Measurements from ENCODE around the gene SLCO3A1.

The SLCO3A1 gene

GRCh38 chr15:92146511-92147150 is 293.1 kb downstream of the SLCO3A1 start:
- Histone ChIP-seq H3K9me3 (ENCODE audit: control insufficient read depth in 1 of 2, low read length in 2 of 2) (no peaks in the 10 kb centered on the region), H3K27ac (ENCODE audit: low read depth, low read length) (no peak overlapping the region), H3K36me3 (ENCODE audit: control insufficient read depth in 1 of 2, insufficient read depth in 2 of 2, low read length in 2 of 2) (no peaks in the 10 kb centered on the region), H3K4me1 (ENCODE audit: control insufficient read depth in 1 of 2, insufficient read depth in 2 of 2, low read length in 2 of 2) (no peaks in the 10 kb centered on the region), H3K9ac (ENCODE audit: low read depth in 1 of 2, low read length in 2 of 2) (no peak overlapping the region), H3K4me3 (ENCODE audit: low read depth in 1 of 2, low read length in 2 of 2) (no peak overlapping the region), H3K27me3 (ENCODE audit: control insufficient read depth in 1 of 2, insufficient read depth in 2 of 2, low read length in 2 of 2) (no peaks in the 10 kb centered on the region)

GRCh38 chr15:92149029-92149428 is 295.5 kb downstream of the SLCO3A1 start:
- H3K9ac ChIP-seq (ENCODE audit: low read depth in 1 of 2, low read length in 2 of 2) = no peak overlapping the region
- no peaks in the 10 kb centered on the region for H3K27me3 ChIP-seq (ENCODE audit: control insufficient read depth in 1 of 2, insufficient read depth in 2 of 2, low read length in 2 of 2)
- no peaks in the 10 kb centered on the region for H3K9me3 ChIP-seq (ENCODE audit: control insufficient read depth in 1 of 2, low read length in 2 of 2)
- H3K36me3 ChIP-seq (ENCODE audit: control insufficient read depth in 1 of 2, insufficient read depth in 2 of 2, low read length in 2 of 2) = no peaks in the 10 kb centered on the region
- no peak overlapping the region for H3K27ac ChIP-seq (ENCODE audit: low read depth, low read length)
- H3K4me3 ChIP-seq (ENCODE audit: low read depth in 1 of 2, low read length in 2 of 2) = no peak overlapping the region
- no peaks in the 10 kb centered on the region for H3K4me1 ChIP-seq (ENCODE audit: control insufficient read depth in 1 of 2, insufficient read depth in 2 of 2, low read length in 2 of 2)

GRCh38 chr15:92149465-92149864 is 296.0 kb downstream of the SLCO3A1 start:
- Histone ChIP-seq H3K9me3 (ENCODE audit: control insufficient read depth in 1 of 2, low read length in 2 of 2) (no peaks in the 10 kb centered on the region), H3K4me3 (ENCODE audit: low read depth in 1 of 2, low read length in 2 of 2) (no peak overlapping the region), H3K36me3 (ENCODE audit: control insufficient read depth in 1 of 2, insufficient read depth in 2 of 2, low read length in 2 of 2) (no peaks in the 10 kb centered on the region), H3K27ac (ENCODE audit: low read depth, low read length) (no peak overlapping the region), H3K4me1 (ENCODE audit: control insufficient read depth in 1 of 2, insufficient read depth in 2 of 2, low read length in 2 of 2) (no peaks in the 10 kb centered on the region), H3K27me3 (ENCODE audit: control insufficient read depth in 1 of 2, insufficient read depth in 2 of 2, low read length in 2 of 2) (no peaks in the 10 kb centered on the region), H3K9ac (ENCODE audit: low read depth in 1 of 2, low read length in 2 of 2) (no peak overlapping the region)

- Histone ChIP-seq H3K4me1 (ENCODE audit: control insufficient read depth in 1 of 2, insufficient read depth in 2 of 2, low read length in 2 of 2) (no peaks in the 10 kb centered on the region), H3K27ac (ENCODE audit: low read depth, low read length) (no peak overlapping the region), H3K4me3 (ENCODE audit: low read depth in 1 of 2, low read length in 2 of 2) (no peak overlapping the region), H3K36me3 (ENCODE audit: control insufficient read depth in 1 of 2, insufficient read depth in 2 of 2, low read length in 2 of 2) (peaks cover 0 to 2% of the 10 kb centered on the region in 2 donors), H3K9me3 (ENCODE audit: control insufficient read depth in 1 of 2, low read length in 2 of 2) (no peaks in the 10 kb centered on the region), H3K27me3 (ENCODE audit: control insufficient read depth in 1 of 2, insufficient read depth in 2 of 2, low read length in 2 of 2) (no peaks in the 10 kb centered on the region), H3K9ac (ENCODE audit: low read depth in 1 of 2, low read length in 2 of 2) (no peak overlapping the region)
These were observed 297.7 kb downstream of the SLCO3A1 start for GRCh38 chr15:92151168-92151567.

- no peak overlapping the region for H3K27ac ChIP-seq (ENCODE audit: low read depth, low read length)
- no peaks in the 10 kb centered on the region for H3K4me1 ChIP-seq (ENCODE audit: control insufficient read depth in 1 of 2, insufficient read depth in 2 of 2, low read length in 2 of 2)
- peaks cover 0 to 2% of the 10 kb centered on the region in 2 donors for H3K36me3 ChIP-seq (ENCODE audit: control insufficient read depth in 1 of 2, insufficient read depth in 2 of 2, low read length in 2 of 2)
- no peak overlapping the region for H3K9ac ChIP-seq (ENCODE audit: low read depth in 1 of 2, low read length in 2 of 2)
- H3K4me3 ChIP-seq (ENCODE audit: low read depth in 1 of 2, low read length in 2 of 2) = no peak overlapping the region
- H3K9me3 ChIP-seq (ENCODE audit: control insufficient read depth in 1 of 2, low read length in 2 of 2) = no peaks in the 10 kb centered on the region
- no peaks in the 10 kb centered on the region for H3K27me3 ChIP-seq (ENCODE audit: control insufficient read depth in 1 of 2, insufficient read depth in 2 of 2, low read length in 2 of 2)
These were observed 298.2 kb downstream of the SLCO3A1 start for GRCh38 chr15:92151741-92152140.

GRCh38 chr15:92152983-92153382 is 299.5 kb downstream of the SLCO3A1 start:
- Histone ChIP-seq H3K4me1 (ENCODE audit: control insufficient read depth in 1 of 2, insufficient read depth in 2 of 2, low read length in 2 of 2) (no peaks in the 10 kb centered on the region), H3K27ac (ENCODE audit: low read depth, low read length) (no peak overlapping the region), H3K9me3 (ENCODE audit: control insufficient read depth in 1 of 2, low read length in 2 of 2) (no peaks in the 10 kb centered on the region), H3K36me3 (ENCODE audit: control insufficient read depth in 1 of 2, insufficient read depth in 2 of 2, low read length in 2 of 2) (peaks cover 0 to 2% of the 10 kb centered on the region in 2 donors), H3K4me3 (ENCODE audit: low read depth in 1 of 2, low read length in 2 of 2) (no peak overlapping the region), H3K27me3 (ENCODE audit: control insufficient read depth in 1 of 2, insufficient read depth in 2 of 2, low read length in 2 of 2) (no peaks in the 10 kb centered on the region), H3K9ac (ENCODE audit: low read depth in 1 of 2, low read length in 2 of 2) (no peak overlapping the region)

- H3K27me3 ChIP-seq (ENCODE audit: control insufficient read depth in 1 of 2, insufficient read depth in 2 of 2, low read length in 2 of 2) = no peaks in the 10 kb centered on the region
- no peak overlapping the region for H3K9ac ChIP-seq (ENCODE audit: low read depth in 1 of 2, low read length in 2 of 2)
- H3K36me3 ChIP-seq (ENCODE audit: control insufficient read depth in 1 of 2, insufficient read depth in 2 of 2, low read length in 2 of 2) = peaks cover 0 to 2% of the 10 kb centered on the region in 2 donors
- H3K9me3 ChIP-seq (ENCODE audit: control insufficient read depth in 1 of 2, low read length in 2 of 2) = no peaks in the 10 kb centered on the region
- no peak overlapping the region for H3K27ac ChIP-seq (ENCODE audit: low read depth, low read length)
- peaks cover 0 to 4% of the 10 kb centered on the region in 2 donors for H3K4me1 ChIP-seq (ENCODE audit: control insufficient read depth in 1 of 2, insufficient read depth in 2 of 2, low read length in 2 of 2)
- H3K4me3 ChIP-seq (ENCODE audit: low read depth in 1 of 2, low read length in 2 of 2) = no peak overlapping the region
These were observed 300.1 kb downstream of the SLCO3A1 start for GRCh38 chr15:92153620-92154019.

- Histone ChIP-seq H3K36me3 (ENCODE audit: control insufficient read depth in 1 of 2, insufficient read depth in 2 of 2, low read length in 2 of 2) (peaks cover 0 to 2% of the 10 kb centered on the region in 2 donors), H3K9ac (ENCODE audit: low read depth in 1 of 2, low read length in 2 of 2) (no peak overlapping the region), H3K9me3 (ENCODE audit: control insufficient read depth in 1 of 2, low read length in 2 of 2) (no peaks in the 10 kb centered on the region), H3K4me3 (ENCODE audit: low read depth in 1 of 2, low read length in 2 of 2) (no peak overlapping the region), H3K27ac (ENCODE audit: low read depth, low read length) (no peak overlapping the region), H3K4me1 (ENCODE audit: control insufficient read depth in 1 of 2, insufficient read depth in 2 of 2, low read length in 2 of 2) (peaks cover 0 to 9% of the 10 kb centered on the region in 2 donors), H3K27me3 (ENCODE audit: control insufficient read depth in 1 of 2, insufficient read depth in 2 of 2, low read length in 2 of 2) (no peaks in the 10 kb centered on the region)
These were observed 302.4 kb downstream of the SLCO3A1 start for GRCh38 chr15:92155934-92156333.

- peaks cover 0 to 2% of the 10 kb centered on the region in 2 donors for H3K36me3 ChIP-seq (ENCODE audit: control insufficient read depth in 1 of 2, insufficient read depth in 2 of 2, low read length in 2 of 2)
- H3K9ac ChIP-seq (ENCODE audit: low read depth in 1 of 2, low read length in 2 of 2) = no peak overlapping the region
- H3K9me3 ChIP-seq (ENCODE audit: control insufficient read depth in 1 of 2, low read length in 2 of 2) = no peaks in the 10 kb centered on the region
- H3K4me3 ChIP-seq (ENCODE audit: low read depth in 1 of 2, low read length in 2 of 2) = no peak overlapping the region
- no peak overlapping the region for H3K27ac ChIP-seq (ENCODE audit: low read depth, low read length)
- peaks cover 0 to 13% of the 10 kb centered on the region in 2 donors for H3K4me1 ChIP-seq (ENCODE audit: control insufficient read depth in 1 of 2, insufficient read depth in 2 of 2, low read length in 2 of 2)
- no peaks in the 10 kb centered on the region for H3K27me3 ChIP-seq (ENCODE audit: control insufficient read depth in 1 of 2, insufficient read depth in 2 of 2, low read length in 2 of 2)
These were observed 304.3 kb downstream of the SLCO3A1 start for GRCh38 chr15:92157666-92158298.

GRCh38 chr15:92158426-92158825 is 304.9 kb downstream of the SLCO3A1 start:
- H3K9ac ChIP-seq (ENCODE audit: low read depth in 1 of 2, low read length in 2 of 2) = no peak overlapping the region
- H3K4me3 ChIP-seq (ENCODE audit: low read depth in 1 of 2, low read length in 2 of 2) = no peak overlapping the region
- H3K27ac ChIP-seq (ENCODE audit: low read depth, low read length) = no peak overlapping the region
- peaks cover 0 to 13% of the 10 kb centered on the region in 2 donors for H3K4me1 ChIP-seq (ENCODE audit: control insufficient read depth in 1 of 2, insufficient read depth in 2 of 2, low read length in 2 of 2)
- no peaks in the 10 kb centered on the region for H3K9me3 ChIP-seq (ENCODE audit: control insufficient read depth in 1 of 2, low read length in 2 of 2)
- H3K27me3 ChIP-seq (ENCODE audit: control insufficient read depth in 1 of 2, insufficient read depth in 2 of 2, low read length in 2 of 2) = no peaks in the 10 kb centered on the region
- H3K36me3 ChIP-seq (ENCODE audit: control insufficient read depth in 1 of 2, insufficient read depth in 2 of 2, low read length in 2 of 2) = peaks cover 0 to 2% of the 10 kb centered on the region in 2 donors
